ENCODE results near the gene DSCAM.

Gene DSCAM

GRCh38 chr21:40662889-40663288 is 184.1 kb downstream of the DSCAM start:
- no peak for DNase-seq (ENCODE audit: low read depth in 2 of 2)

GRCh38 chr21:40660461-40660860 is 186.5 kb downstream of the DSCAM start:
- no peak for DNase-seq (ENCODE audit: low read depth in 2 of 2)

GRCh38 chr21:40658311-40658710 is 188.6 kb downstream of the DSCAM start:
- DNase-seq (ENCODE audit: low read depth in 2 of 2), result no peak

GRCh38 chr21:40652436-40652835 is 194.5 kb downstream of the DSCAM start:
- DNase-seq (ENCODE audit: low read depth in 2 of 2), result no peak

- DNase-seq (ENCODE audit: low read depth in 2 of 2), result no peak
These were observed 199.3 kb downstream of the DSCAM start for GRCh38 chr21:40647706-40648105.

GRCh38 chr21:40646651-40647050 is 200.3 kb downstream of the DSCAM start:
- no peak for DNase-seq (ENCODE audit: low read depth in 2 of 2)

GRCh38 chr21:40641042-40641441 is 205.9 kb downstream of the DSCAM start:
- no peak for DNase-seq (ENCODE audit: low read depth in 2 of 2)

GRCh38 chr21:40640266-40640789 is 206.6 kb downstream of the DSCAM start:
- DNase-seq (ENCODE audit: low read depth in 2 of 2), result no peak

GRCh38 chr21:40639616-40640194 is 207.3 kb downstream of the DSCAM start:
- DNase-seq (ENCODE audit: low read depth in 2 of 2), result no peak

- no peak for DNase-seq (ENCODE audit: low read depth in 2 of 2)
These were observed 208.3 kb downstream of the DSCAM start for GRCh38 chr21:40638466-40639251.

- no peak for DNase-seq (ENCODE audit: low read depth in 2 of 2)
These were observed 210.9 kb downstream of the DSCAM start for GRCh38 chr21:40636026-40636425.

GRCh38 chr21:40635391-40635790 is 211.6 kb downstream of the DSCAM start:
- no peak for DNase-seq (ENCODE audit: low read depth in 2 of 2)

- DNase-seq (ENCODE audit: low read depth in 2 of 2), result no peak
These were observed 212.8 kb downstream of the DSCAM start for GRCh38 chr21:40634141-40634540.

GRCh38 chr21:40633048-40633447 is 213.9 kb downstream of the DSCAM start:
- DNase-seq (ENCODE audit: low read depth in 2 of 2), result no peak

GRCh38 chr21:40631211-40631610 is 215.7 kb downstream of the DSCAM start:
- no peak for DNase-seq (ENCODE audit: low read depth in 2 of 2)

GRCh38 chr21:40625991-40626390 is 221.0 kb downstream of the DSCAM start:
- no peak for DNase-seq (ENCODE audit: low read depth in 2 of 2)

GRCh38 chr21:40623528-40623927 is 223.4 kb downstream of the DSCAM start:
- no peak for DNase-seq (ENCODE audit: low read depth in 2 of 2)

- DNase-seq (ENCODE audit: low read depth in 2 of 2), result no peak
These were observed 224.4 kb downstream of the DSCAM start for GRCh38 chr21:40622531-40622930.

- DNase-seq (ENCODE audit: low read depth in 2 of 2), result no peak
These were observed 226.4 kb downstream of the DSCAM start for GRCh38 chr21:40620386-40621145.

- no peak for DNase-seq (ENCODE audit: low read depth in 2 of 2)
These were observed 228.6 kb downstream of the DSCAM start for GRCh38 chr21:40618191-40618973.

- no peak for DNase-seq (ENCODE audit: low read depth in 2 of 2)
These were observed 230.6 kb downstream of the DSCAM start for GRCh38 chr21:40616377-40616704.
